ENCODE data around the gene PRR20G.

- TF ChIP-seq BCL3 (IDR thresholded peaks at IDR 0.05; ENCODE audit: borderline replicate concordance, insufficient read depth, low read depth, low read length, poor library complexity, severe bottlenecking) (no peak), NBN (IDR thresholded peaks at IDR 0.05) (no peak), CREB1 (IDR thresholded peaks at IDR 0.05; ENCODE audit: low read depth) (no peak), USF1 (IDR thresholded peaks at IDR 0.05; ENCODE audit: borderline replicate concordance, extremely low read length, insufficient read depth, low read depth, low read length) (no peak), CEBPB (IDR thresholded peaks at IDR 0.05; ENCODE audit: borderline replicate concordance in 1 of 2, low read depth in 2 of 2, low read length in 2 of 2) (no peak), ZNF384 (IDR thresholded peaks at IDR 0.05; ENCODE audit: borderline replicate concordance, low read depth, low read length) (no peak)
Observed at GRCh38 chr3:127263037-127263436, 24.8 kb downstream of the PRR20G start.
